HuH-7.5 (cell line): ENCODE measurements around the gene MTA2.
A peak's percentile ranks its signal among the peaks of the same experiment; 100 is the strongest.
"Not testable (repeated sequence)": the region's sequence is repeated elsewhere in the genome, so short reads cannot be mapped to it uniquely, and the experiment has no call there.

Source experiments
- DNase-seq: peaks from one replicate; pipeline ENCODE4 v3.0.0; 2011; ENCODE audit warnings: low spot score

The MTA2 gene

DNA sequence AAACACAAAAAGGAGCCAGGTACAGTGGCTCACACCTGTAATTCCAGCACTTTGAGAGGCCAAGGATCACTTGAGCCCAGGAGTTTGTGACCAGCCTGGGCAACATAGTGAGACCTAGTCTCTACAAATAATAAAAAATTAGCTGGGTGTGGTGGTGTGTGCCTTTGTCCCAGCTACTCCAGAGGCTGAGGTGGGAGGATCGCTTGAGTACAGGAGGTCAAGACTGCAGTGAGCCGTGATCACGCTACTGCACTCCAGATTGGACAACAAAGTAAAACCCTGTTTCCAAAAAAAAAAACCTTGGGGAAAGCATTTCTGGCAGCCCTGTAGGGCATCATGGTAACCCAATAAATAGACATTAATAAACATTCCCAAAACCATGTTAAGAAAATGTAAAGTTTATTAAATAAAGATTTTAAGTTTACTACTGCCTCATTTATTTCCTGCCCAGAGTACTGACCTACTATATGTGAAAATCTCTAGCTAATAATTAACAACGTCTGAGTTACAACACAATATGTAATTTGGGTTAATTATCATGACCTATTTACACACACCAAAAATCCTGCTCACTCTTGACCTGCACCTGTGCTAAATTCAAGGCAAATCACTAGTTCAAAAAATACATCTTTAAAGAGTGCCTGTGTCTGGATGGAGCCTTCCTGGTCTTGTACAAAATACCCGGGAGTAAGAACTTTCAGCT is 36.4 kb downstream of the MTA2 start:
- DNase-seq, result no peak

DNA sequence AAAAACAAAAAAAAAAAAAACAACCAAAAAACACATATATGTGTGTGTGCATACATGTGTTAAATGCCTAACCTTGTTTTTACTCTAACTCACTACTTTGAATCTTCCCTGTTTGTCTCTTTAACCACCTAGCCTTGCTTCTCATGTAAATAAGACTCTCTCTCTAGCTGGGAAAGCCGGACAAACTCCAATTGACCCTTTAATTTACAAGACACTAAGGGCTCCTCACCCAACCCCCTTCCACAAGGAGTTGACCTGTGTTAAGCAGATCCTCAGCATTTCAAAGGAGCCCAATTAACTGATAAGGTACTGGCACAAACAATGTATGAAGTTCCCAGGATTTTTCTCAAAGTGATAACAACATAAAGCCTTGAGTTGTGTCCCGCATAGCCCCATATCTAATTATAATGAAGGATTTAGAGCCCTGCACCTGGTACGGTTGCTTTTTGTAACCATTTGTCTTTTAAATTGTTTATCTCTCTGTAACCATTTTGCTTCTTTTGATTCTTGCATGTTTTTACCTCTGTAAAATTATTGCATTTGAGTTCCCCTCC is 39.9 kb downstream of the MTA2 start:
- DNase-seq, result not testable (repeated sequence)

DNA sequence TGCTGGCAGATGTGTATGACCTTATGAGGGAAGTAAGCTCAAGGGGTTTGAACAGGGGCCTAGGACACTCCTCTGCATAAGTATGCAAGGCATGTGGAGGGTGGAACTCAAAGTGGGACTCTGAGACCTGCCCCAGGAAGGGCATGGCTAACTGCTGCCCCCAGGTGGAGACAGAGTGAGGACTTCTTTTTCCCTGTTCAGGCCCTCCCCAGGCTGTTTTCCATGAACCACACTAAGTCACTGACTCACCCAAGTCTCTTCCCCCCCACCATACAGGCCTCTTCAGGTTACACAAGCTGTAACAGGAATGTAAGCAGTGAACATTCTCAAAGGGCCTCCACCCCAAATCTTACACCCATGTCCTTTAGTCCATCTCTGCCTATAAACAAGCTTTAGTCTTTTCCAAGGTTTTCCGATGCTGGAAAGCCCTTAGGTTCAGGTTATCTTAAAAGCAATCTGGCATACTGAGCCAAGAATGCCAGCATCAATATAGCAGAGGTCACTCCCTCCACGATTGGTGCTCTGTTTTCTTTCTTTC is 41.0 kb downstream of the MTA2 start:
- DNase-seq, result peak; percentile 75

DNA sequence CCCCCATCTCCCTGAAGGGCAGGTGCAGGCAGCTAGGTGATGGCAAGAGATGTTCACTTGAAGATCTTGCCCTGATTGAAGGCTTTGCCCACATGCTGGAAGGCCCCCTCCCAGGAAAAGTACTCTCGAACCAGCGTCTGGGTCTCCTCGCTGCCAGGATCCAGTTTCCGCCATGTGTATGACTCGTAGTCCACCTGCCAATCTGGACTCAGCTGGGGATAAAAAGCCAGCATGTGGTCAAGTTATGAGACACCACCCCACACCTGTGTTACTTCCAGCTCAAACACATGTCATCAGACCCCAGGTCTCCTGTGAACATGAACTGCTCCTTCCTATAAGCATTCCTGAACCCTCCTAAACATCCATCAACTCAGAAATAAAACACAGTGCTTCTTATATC is 42.0 kb downstream of the MTA2 start:
- not testable (repeated sequence) for DNase-seq

DNA sequence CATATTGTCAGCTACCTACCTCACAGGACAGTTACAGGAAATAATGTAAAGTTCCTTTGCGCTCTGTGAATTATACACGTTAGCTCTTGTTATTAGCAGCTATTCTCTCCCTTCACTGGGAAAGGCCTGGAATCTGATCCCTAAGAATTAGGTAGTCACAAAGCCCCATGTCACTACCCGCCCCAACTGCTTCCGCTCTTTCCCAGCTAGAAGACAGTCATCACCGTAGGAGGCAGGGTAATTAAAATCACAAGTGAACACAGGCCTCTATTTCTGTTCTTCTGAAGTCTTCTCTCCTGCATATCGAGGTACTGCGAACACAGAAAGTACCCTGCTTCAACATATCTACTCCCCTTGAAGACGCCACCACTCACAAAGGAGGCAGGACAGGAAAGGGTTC is 42.5 kb downstream of the MTA2 start:
- DNase-seq, result no peak

DNA sequence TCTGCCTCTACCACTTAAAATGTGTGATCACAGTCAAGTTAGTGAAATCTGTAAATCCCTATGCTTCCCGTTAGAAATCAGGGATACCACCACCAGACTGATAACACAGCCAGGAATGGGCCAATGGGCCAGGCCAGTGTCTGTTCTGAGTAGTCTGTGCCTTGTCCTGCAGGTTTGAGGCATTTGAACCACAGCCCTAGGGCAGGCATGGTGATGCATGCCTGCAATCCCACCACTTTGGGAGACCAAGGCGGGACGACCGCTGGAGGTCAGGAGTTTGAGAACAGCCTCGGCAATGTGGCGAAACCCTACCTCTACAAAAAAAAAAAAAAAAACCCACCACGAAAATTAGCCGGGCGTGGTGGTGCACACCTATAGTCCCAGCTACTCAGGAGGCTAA is 43.0 kb downstream of the MTA2 start:
- DNase-seq, result no peak

DNA sequence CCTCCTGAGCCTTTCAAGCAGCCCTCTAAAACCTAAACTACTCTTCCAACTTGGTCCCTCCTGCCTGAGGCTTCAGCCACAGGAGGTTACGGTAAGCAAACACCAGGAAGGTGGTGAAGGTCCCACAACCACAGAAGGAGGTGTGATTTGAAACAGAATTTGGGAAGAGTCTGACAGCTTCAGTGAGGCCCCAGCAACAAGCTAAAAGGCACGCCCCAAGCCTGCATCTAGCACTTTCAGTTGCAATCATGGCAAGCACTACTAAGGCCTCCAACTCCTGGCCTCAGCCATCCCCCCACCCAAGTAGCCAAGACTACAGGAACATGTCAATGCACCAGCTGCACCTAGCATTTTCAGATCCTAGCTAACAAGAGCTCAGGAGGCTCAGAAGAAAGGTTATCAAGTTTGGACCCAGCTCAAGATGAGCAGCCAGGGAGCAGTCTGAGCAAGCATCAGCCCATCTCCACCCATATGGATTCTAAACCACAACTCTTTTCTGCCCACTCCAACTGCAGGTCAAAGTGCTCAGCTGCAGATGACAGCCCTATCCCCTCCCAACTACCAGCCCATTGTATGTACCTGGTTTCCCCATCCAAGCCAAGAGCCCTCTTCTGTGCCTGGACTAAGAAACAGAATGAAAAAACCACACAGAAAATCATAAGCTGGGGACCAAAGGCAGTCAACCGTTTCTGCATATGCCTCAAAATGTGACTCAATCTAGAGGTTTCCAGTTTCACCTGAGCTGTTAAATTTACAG is 44.6 kb downstream of the MTA2 start:
- no peak for DNase-seq

DNA sequence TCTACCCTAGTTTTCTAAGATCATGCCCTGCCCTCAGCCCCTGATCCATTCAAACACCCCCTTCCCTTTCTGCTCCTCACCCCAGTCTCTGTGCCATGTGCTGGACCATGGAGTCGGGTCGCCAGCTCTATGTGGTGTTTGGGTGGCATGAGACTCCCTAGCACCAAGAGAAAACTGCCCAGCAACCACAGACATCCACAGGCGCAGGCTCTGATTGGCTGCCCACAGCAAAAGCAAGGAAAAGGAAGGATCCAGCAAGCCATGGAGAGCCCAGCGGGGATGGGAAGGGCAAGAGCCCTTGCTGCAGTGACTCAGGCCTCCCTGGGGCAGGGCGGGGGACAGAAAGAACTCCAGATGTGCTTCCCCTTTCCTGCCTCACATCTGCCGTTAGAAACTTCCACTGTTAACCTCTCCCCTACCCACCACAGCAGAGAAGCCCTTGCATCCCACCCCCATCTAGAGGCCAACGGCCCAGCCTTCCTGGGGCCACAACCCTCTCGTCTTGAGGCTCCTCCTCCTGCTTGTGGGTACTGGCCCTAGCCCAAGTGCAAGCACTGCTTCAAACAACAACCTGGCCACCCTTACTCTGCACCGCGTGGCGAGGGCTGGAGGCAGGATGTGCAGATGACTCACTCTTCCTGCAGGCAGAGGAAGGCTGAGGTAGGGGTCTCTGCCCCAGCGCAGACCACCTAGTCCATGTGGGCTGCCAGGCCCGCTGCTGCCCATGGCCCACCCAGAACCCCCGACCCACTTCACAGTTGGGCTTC is 45.4 kb downstream of the MTA2 start:
- DNase-seq, result no peak

DNA sequence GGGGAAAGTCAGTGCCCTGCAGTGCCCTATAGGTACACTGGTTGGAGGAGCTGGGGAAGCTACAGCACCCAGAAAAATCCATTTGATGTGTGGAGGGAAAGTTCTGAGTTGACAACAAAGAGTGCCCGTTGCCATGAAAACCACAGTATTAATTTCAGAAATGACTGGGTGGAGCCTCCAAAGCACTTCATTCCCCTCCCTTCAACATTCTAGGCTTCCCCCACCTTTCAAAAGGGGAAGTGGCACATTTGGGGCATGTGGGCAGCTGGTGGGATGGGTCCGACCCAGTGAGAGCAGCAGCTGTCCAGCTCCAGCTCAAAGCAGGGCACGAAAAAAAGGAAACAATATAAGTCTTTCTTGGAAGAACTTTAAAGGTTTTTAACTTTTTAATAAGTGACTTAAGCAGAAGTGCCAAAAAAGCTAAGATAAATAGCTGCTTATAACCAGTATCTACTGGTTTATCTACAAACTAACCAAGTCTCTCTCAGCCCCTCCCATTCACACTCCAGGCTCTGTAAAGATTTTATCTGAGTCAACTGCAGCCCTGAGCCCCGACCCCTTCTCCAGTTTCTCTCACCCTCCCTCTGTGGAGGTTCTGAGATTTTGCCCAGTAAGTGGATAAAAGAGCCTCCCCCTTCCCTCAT is 46.1 kb downstream of the MTA2 start:
- no peak for DNase-seq

DNA sequence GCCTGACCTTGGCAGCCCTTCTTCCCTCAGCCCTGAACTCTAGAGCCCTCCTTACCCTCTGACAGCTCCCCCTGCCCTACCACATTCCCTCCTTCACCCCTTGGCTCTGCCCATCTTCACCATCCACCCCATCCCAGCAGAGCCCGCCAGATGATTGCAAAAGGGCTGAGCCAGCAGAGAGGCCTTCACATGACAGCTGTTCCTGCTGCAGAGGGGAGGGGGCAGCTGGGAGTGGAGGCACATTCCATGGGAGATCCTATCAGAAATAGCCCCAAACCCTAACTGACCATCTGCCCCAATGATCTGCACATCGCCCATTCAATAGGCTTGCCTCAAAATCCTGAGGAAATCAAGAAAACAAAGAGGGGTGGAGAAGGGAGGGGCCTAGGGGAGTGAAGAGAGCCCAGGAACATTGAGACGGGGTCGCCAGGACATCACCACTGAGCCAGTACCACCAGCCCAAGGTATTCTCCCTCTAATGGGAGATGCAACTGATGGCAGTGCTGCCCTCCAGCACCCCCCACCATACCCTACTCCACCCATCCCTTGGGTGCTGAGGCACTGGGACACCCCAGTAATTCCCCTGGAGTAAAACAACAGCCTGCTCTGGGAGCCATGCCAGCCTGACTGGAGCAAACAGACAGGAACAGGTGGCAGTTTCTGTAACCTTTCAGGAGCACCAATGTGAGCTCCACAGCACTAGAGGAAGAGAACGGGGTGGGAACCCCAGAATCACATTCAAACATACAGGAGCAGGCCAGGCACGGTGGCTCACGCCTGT is 47.1 kb downstream of the MTA2 start:
- no peak for DNase-seq

DNA sequence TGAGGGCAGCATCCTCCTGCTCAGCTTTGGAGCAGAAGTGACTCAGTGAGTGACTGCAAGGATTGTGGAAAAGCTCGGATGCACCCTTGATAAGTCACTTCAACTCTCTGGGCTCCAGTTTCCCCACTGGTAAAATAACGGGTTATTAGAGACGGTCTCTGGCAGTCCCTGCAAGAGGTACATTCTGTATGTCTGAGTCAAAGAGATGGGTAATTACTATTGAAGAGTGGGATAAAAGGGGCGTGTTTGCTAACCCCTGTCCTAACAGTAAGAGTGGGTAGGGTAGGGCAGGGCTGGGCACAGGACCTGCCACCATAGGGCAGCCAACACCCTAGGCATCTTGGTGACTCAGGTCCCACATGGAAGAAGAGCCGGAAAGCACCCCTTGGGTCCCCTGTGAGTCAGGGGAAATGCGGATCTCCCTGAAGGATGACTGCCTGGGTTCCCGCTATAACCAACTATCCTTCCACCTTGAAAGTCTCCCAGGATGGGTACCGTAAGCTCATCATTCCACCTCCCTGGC is 47.8 kb downstream of the MTA2 start:
- no peak for DNase-seq

DNA sequence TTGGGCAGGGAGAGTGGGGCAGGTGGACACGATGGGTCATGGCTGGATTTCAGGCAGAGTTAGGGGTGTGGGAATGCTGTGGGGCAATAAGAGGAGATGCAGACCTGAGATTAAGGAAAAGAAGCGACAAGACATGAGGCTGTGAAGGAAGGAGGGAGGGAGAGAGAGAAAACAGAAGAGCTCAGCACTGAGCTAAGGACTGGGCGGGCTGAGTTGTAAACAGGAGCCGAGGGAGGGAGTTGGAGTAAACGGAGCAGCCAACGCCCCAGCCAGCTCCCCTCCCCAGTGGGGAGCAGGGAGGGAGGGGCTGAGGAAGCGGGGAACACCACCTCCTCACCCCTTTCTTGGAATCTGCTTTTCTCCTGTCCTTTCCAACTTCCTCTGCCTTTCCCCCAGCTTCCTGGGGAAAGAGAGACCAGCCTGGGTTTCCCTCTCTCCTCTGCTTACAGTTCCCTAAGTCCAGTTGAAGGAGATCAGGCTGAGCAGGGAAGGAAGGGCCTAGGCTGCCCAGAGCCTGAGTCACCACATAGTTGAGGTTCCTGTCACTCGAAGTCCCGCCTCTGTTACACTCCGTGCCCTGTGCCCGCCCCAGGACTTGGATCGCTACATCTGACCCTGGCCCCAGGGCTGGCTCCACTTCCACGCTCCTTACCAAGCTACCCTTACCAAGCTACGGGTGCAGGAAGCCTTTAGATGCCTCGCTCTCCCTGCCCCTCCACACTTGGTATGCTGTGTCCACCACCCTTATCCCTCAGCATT is 48.4 kb downstream of the MTA2 start:
- no peak for DNase-seq

DNA sequence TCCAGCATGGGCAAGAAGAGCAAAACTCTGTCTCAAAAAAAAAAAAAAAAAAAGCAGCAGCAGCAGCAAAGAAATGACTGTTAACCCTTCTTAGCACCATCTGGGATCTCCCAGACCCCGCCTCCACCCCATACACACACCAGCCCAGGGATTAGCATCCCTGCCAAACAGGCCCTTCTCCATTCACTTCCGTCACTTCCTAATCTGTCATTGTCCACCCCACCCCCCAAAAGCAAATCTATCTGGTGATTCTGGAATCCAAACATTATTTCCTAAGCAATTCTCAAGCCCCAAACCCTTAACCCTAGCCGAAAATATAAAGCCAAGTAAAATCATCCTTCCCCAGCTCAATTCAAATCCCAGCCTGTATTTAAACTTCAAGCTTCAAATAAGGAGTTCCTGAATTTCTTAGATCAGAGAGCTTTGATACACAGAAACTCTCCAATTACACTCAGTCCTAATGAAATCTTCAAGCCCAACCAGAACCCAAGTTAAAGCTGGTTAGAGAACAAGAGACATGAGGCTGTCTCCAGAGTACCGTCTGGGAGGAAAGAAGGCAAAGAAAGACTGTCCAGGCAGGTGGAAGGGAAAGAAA is 49.1 kb downstream of the MTA2 start:
- no peak for DNase-seq

DNA sequence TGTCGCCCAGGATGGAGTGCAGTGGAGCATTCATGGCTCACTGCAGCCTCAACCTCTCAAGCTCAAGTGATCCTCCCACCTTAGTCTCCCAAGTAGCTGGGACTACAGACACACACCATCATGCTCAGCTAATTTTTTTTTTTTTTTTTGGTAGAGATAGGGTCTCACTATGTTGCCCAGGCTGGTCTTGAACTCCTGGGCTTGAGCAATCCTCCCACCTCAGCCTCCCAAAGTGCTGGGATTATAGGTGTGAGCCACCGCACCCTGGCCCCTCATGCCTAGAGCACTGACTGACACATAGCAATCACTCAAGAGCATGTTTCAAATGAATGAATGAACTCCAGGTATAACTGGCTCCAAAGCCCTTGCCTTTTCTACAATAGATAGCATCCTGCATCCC is 51.2 kb downstream of the MTA2 start:
- not testable (repeated sequence) for DNase-seq

DNA sequence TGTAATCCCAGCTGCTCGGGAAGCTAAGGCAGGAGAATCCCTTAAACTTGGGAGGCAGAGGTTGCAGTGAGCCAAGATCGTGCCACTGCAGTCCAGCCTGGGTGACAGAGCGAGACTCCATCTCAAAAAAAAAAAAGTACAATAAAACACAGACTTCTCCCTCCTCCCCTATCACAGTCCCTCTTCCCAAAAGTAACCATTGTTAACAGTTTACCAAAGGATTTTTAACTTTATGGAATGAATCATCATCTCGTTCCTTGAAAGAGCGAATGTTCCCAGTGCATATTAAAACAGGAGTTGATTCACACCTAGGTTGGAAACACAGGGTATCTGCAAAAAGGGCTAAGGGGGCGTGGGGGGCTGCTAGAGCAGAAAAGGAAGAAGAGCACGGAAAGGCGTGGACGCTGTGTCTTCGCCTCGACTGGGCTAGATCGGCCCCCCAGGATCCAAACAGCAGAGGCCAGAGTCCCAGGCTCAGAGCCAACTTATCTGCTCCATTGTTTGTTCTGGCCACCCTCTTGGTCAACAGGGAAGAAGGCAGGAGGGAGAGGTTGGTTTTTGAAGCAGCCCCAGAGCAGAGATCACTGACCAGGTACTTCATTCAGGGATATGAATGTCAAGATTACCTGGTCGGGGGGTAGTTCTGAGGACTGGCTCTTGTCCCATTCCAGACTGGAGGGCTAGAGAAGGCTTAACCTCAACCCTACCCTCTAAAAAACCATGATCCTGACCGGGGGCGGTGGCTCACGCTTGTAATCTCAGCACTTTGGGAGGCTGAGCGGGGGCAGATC is 52.9 kb downstream of the MTA2 start:
- DNase-seq, result peak; percentile 74

DNA sequence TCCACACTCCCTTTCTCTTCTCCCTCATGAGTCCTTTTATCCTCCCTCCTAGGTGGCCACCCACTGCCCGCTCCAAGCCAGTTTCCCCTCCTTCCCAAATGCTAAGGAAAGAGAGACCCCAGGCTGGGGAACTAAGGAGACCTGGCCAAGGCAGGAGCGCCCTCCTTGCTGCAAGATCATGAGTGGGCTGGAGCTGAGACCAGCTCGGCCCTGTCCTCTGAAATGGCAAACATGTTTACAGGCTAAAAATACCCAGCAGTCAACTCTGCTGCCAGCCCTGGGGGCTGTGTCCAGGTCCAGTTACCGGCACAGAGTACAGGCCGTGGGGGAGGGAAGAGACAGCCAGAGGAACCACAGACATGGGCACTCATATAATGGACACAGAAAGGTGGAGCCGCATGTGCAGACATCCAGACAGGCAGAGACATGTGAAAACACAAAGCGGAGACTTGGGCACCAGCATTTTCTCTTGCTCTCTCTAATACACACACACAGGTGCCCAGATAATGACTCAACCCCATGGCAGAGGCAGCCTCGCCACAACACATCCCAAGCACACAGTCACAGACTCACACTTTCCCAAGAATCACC is 53.9 kb downstream of the MTA2 start:
- peak; percentile 59 for DNase-seq

DNA sequence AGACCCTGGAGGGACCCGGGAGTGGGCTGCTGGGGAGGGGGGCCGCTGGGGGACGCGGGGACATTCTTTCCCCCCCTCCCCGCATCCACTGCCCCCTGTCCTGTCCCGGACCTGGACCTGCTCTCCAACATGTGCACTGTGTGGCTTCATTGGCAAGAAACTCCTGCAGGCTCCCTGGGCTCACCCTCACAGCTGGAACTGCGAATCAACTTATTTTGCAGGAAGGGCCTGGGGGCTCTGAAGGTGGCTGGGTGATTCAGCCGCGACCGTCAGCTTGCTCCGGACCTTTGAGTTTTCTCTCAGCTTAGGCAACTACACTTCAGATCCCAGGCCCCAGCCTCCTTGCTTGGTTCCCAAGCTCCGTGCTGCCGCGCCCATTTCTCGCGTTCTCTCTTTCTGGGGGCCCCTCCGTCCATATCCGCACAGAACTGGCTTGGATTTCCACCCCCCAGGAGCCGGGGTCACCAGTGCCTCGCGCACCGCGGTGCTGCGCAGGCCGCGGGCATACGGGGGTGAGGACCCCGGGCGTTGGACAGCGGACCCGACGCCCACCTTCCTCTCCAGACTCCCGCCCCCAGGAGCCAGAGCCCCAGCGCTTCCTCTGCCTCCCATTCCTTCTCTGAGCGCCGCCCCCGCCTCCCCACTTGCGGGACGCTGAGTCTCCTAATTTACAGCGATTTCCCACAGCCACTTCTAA is 54.6 kb downstream of the MTA2 start:
- DNase-seq, result peak; percentile 56
